ENCODE data around the gene P4HTM.
A peak's percentile ranks its signal among the peaks of the same experiment; 100 is the strongest.

GRCh38 chr3:49013738-49014660, 24.0 kb downstream of the P4HTM start:
- no peak for TF ChIP-seq POLR2A (IDR thresholded peaks at IDR 0.05)
- peak in 2 of 3 donors; percentile 42 to 48 for TF ChIP-seq CTCF (IDR thresholded peaks at IDR 0.05)
